ENCODE data around the gene PPP2R3A.

Gene PPP2R3A

GRCh38 chr3:136186344-136186743, 220.8 kb downstream of the PPP2R3A start:
- Histone ChIP-seq H3K27ac (ENCODE audit: low read depth, low read length, poor library complexity, severe bottlenecking) (peak overlapping the region; percentile 54), H3K79me2 (ENCODE audit: insufficient read depth, low read length) (peaks cover 100% of the 10 kb centered on the region), H3K27me3 (ENCODE audit: insufficient read depth, low read length) (no peaks in the 10 kb centered on the region), H3K9me3 (ENCODE audit: low read length) (no peaks in the 10 kb centered on the region), H3F3A (ENCODE audit: insufficient read depth, low read length) (no peaks in the 10 kb centered on the region), H4K20me1 (ENCODE audit: insufficient read depth, low read length) (peaks cover 2% of the 10 kb centered on the region; the same call in 1 of the 2 replicates), H3K4me2 (ENCODE audit: low read length) (peak overlapping the region; percentile 30; the same call in 1 of the 2 replicates), H3K4me3 (ENCODE audit: low read depth, low read length, poor library complexity, severe bottlenecking) (peak overlapping the region; percentile 7), H2AFZ (ENCODE audit: low read length) (no peak overlapping the region), H3K4me1 (ENCODE audit: insufficient read depth, low read length, severe bottlenecking) (peaks cover 81% of the 10 kb centered on the region), H3K36me3 (ENCODE audit: insufficient read depth, low read length) (peaks cover 11% of the 10 kb centered on the region; the same call in 1 of the 2 replicates), H3K9ac (ENCODE audit: low read length) (no peak overlapping the region; the same call in 1 of the 2 replicates), H3K9me2 (ENCODE audit: low read depth, low read length) (no peaks in the 10 kb centered on the region)
- no peak for TF ChIP-seq CTCF (IDR thresholded peaks at IDR 0.05; ENCODE audit: low read length)
- no peak for TF ChIP-seq EZH2 (IDR thresholded peaks at IDR 0.05; ENCODE audit: borderline replicate concordance, low read length)

- TF ChIP-seq CTCF (IDR thresholded peaks at IDR 0.05; ENCODE audit: low read length) (no peak), EZH2 (IDR thresholded peaks at IDR 0.05; ENCODE audit: borderline replicate concordance, low read length) (no peak)
- H3K4me3 ChIP-seq (ENCODE audit: low read depth, low read length, poor library complexity, severe bottlenecking), result peak overlapping the region; percentile 10
- peak overlapping the region; percentile 90 for H3K4me2 ChIP-seq (ENCODE audit: low read length)
- no peaks in the 10 kb centered on the region for H3F3A ChIP-seq (ENCODE audit: insufficient read depth, low read length)
- H3K9ac ChIP-seq (ENCODE audit: low read length), result peak overlapping the region; percentile 20; the same call in 1 of the 2 replicates
- no peaks in the 10 kb centered on the region for H3K27me3 ChIP-seq (ENCODE audit: insufficient read depth, low read length)
- peaks cover 11% of the 10 kb centered on the region; the same call in 1 of the 2 replicates for H3K36me3 ChIP-seq (ENCODE audit: insufficient read depth, low read length)
- H2AFZ ChIP-seq (ENCODE audit: low read length), result no peak overlapping the region
- H3K27ac ChIP-seq (ENCODE audit: low read depth, low read length, poor library complexity, severe bottlenecking), result peak overlapping the region; percentile 35
- peaks cover 2% of the 10 kb centered on the region; the same call in 1 of the 2 replicates for H4K20me1 ChIP-seq (ENCODE audit: insufficient read depth, low read length)
- H3K79me2 ChIP-seq (ENCODE audit: insufficient read depth, low read length), result peaks cover 100% of the 10 kb centered on the region
- H3K9me3 ChIP-seq (ENCODE audit: low read length), result no peaks in the 10 kb centered on the region
- peaks cover 84% of the 10 kb centered on the region for H3K4me1 ChIP-seq (ENCODE audit: insufficient read depth, low read length, severe bottlenecking)
- no peaks in the 10 kb centered on the region for H3K9me2 ChIP-seq (ENCODE audit: low read depth, low read length)
Observed at GRCh38 chr3:136186846-136187245, 221.3 kb downstream of the PPP2R3A start.

GRCh38 chr3:136187868-136188267, 222.3 kb downstream of the PPP2R3A start:
- H3F3A ChIP-seq (ENCODE audit: insufficient read depth, low read length), result no peaks in the 10 kb centered on the region
- peaks cover 100% of the 10 kb centered on the region for H3K79me2 ChIP-seq (ENCODE audit: insufficient read depth, low read length)
- TF ChIP-seq EZH2 (IDR thresholded peaks at IDR 0.05; ENCODE audit: borderline replicate concordance, low read length), result no peak
- H3K9me2 ChIP-seq (ENCODE audit: low read depth, low read length), result no peaks in the 10 kb centered on the region
- peak overlapping the region; percentile 23; the same call in 1 of the 2 replicates for H3K9ac ChIP-seq (ENCODE audit: low read length)
- peaks cover 85% of the 10 kb centered on the region for H3K4me1 ChIP-seq (ENCODE audit: insufficient read depth, low read length, severe bottlenecking)
- peaks cover 11% of the 10 kb centered on the region; the same call in 1 of the 2 replicates for H3K36me3 ChIP-seq (ENCODE audit: insufficient read depth, low read length)
- H3K27ac ChIP-seq (ENCODE audit: low read depth, low read length, poor library complexity, severe bottlenecking), result peak overlapping the region; percentile 43
- H4K20me1 ChIP-seq (ENCODE audit: insufficient read depth, low read length), result peaks cover 2% of the 10 kb centered on the region; the same call in 1 of the 2 replicates
- H2AFZ ChIP-seq (ENCODE audit: low read length), result no peak overlapping the region
- H3K27me3 ChIP-seq (ENCODE audit: insufficient read depth, low read length), result no peaks in the 10 kb centered on the region
- H3K9me3 ChIP-seq (ENCODE audit: low read length), result no peaks in the 10 kb centered on the region
- peak overlapping the region; percentile 90 for H3K4me2 ChIP-seq (ENCODE audit: low read length)
- peak overlapping the region; percentile 84 for H3K4me3 ChIP-seq (ENCODE audit: low read depth, low read length, poor library complexity, severe bottlenecking)

GRCh38 chr3:136189043-136189442, 223.5 kb downstream of the PPP2R3A start:
- Histone ChIP-seq H4K20me1 (ENCODE audit: insufficient read depth, low read length) (peaks cover 6% of the 10 kb centered on the region; the same call in 1 of the 2 replicates), H3F3A (ENCODE audit: insufficient read depth, low read length) (no peaks in the 10 kb centered on the region), H3K79me2 (ENCODE audit: insufficient read depth, low read length) (peaks cover 100% of the 10 kb centered on the region), H3K9me3 (ENCODE audit: low read length) (no peaks in the 10 kb centered on the region), H3K27ac (ENCODE audit: low read depth, low read length, poor library complexity, severe bottlenecking) (peak overlapping the region; percentile 2), H2AFZ (ENCODE audit: low read length) (no peak overlapping the region), H3K9me2 (ENCODE audit: low read depth, low read length) (no peaks in the 10 kb centered on the region), H3K4me3 (ENCODE audit: low read depth, low read length, poor library complexity, severe bottlenecking) (peak overlapping the region; percentile 84), H3K27me3 (ENCODE audit: insufficient read depth, low read length) (no peaks in the 10 kb centered on the region), H3K9ac (ENCODE audit: low read length) (peak overlapping the region; percentile 2; the same call in 1 of the 2 replicates), H3K4me2 (ENCODE audit: low read length) (peak overlapping the region; percentile 90), H3K36me3 (ENCODE audit: insufficient read depth, low read length) (peaks cover 20% of the 10 kb centered on the region), H3K4me1 (ENCODE audit: insufficient read depth, low read length, severe bottlenecking) (peaks cover 75% of the 10 kb centered on the region)
- TF ChIP-seq CTCF (IDR thresholded peaks at IDR 0.05; ENCODE audit: low read length) (no peak), EZH2 (IDR thresholded peaks at IDR 0.05; ENCODE audit: borderline replicate concordance, low read length) (no peak)
